ENCODE data around the gene ATP1B2. TPM values are rescaled to one million over a fixed set of nuclear protein-coding genes. Genes with fewer than 3 reads are reported as not detected.

ATP1B2 gene
- total RNA-seq, 1 donor: not detected

DNA sequence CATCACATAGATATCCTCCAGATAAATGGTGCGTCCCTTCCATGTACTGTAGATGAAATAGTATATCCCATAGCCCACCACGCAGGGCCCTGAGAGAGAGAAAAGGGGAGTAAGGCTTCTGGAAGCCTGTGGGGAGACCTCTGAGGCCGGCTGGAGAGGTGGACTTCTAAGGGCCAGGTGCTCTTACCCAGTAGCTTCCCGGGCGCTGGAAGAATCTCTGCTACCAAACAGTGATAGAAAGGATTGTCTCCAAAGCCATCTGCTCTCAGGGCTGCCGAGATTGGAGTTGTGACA lies 23.8 kb upstream of the ATP1B2 start:
- H3K4me3 ChIP-seq (ENCODE audit: low read depth, low read length): peak overlapping the region; percentile 62
- TF ChIP-seq, protein P1, sequence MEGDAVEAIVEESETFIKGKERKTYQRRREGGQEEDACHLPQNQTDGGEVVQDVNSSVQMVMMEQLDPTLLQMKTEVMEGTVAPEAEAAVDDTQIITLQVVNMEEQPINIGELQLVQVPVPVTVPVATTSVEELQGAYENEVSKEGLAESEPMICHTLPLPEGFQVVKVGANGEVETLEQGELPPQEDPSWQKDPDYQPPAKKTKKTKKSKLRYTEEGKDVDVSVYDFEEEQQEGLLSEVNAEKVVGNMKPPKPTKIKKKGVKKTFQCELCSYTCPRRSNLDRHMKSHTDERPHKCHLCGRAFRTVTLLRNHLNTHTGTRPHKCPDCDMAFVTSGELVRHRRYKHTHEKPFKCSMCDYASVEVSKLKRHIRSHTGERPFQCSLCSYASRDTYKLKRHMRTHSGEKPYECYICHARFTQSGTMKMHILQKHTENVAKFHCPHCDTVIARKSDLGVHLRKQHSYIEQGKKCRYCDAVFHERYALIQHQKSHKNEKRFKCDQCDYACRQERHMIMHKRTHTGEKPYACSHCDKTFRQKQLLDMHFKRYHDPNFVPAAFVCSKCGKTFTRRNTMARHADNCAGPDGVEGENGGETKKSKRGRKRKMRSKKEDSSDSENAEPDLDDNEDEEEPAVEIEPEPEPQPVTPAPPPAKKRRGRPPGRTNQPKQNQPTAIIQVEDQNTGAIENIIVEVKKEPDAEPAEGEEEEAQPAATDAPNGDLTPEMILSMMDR (IDR thresholded peaks at IDR 0.05; ENCODE audit: insufficient read depth, low read depth, low read length): no peak
- DNase-seq (ENCODE audit: low read depth): no peak

- TF ChIP-seq, protein P1 (IDR thresholded peaks at IDR 0.05; ENCODE audit: insufficient read depth, low read depth, low read length): no peak
- DNase-seq (ENCODE audit: low read depth): peak; percentile 97
- peak within 1 kb of the TSS; percentile 62 for H3K4me3 ChIP-seq (ENCODE audit: low read depth, low read length)
These were observed 23.2 kb upstream of the ATP1B2 start, which contains the start of gene SAT2 for GRCh38 chr17:7627250-7628121. TSS of gene SAT2 (minus strand) at chr17:7627821. CDS start at chr17:7627635, 186 bp downstream.

DNA sequence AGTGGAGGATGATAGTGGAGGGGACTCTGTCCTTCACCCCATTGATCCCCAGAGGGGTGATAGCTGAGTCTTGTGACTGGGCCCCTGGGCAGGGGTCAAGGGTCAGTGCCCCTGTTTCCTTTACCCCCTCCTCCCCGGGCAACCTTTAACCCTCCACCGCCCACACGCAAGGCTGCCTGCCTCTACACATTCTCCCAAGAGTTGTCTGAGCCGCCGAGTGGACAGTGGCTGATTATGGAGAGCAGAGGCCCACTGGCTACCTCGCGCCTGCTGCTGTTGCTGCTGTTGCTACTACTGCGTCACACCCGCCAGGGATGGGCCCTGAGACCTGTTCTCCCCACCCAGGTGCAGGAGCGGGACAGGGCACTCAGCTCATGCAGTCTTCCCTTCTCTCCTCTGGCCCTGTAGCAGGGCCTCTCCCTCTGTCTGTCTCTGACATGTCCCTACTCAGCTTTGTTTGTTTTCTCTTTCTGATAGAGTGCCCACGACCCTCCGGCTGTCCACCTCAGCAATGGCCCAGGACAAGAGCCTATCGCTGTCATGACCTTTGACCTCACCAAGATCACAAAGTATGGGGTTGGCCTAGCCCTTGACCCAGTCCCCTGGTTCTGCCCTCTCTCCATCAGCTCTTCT lies 20.7 kb upstream of the ATP1B2 start, which contains the start of gene SHBG:
Gene SHBG (plus strand): TSS at position 197 of the 633 bp plus-strand sequence. CDS start 38 bp downstream, at position 235.
- no peak for DNase-seq (ENCODE audit: low read depth)
- no peak within 1 kb of the TSS for H3K4me3 ChIP-seq (ENCODE audit: low read depth, low read length)

DNA sequence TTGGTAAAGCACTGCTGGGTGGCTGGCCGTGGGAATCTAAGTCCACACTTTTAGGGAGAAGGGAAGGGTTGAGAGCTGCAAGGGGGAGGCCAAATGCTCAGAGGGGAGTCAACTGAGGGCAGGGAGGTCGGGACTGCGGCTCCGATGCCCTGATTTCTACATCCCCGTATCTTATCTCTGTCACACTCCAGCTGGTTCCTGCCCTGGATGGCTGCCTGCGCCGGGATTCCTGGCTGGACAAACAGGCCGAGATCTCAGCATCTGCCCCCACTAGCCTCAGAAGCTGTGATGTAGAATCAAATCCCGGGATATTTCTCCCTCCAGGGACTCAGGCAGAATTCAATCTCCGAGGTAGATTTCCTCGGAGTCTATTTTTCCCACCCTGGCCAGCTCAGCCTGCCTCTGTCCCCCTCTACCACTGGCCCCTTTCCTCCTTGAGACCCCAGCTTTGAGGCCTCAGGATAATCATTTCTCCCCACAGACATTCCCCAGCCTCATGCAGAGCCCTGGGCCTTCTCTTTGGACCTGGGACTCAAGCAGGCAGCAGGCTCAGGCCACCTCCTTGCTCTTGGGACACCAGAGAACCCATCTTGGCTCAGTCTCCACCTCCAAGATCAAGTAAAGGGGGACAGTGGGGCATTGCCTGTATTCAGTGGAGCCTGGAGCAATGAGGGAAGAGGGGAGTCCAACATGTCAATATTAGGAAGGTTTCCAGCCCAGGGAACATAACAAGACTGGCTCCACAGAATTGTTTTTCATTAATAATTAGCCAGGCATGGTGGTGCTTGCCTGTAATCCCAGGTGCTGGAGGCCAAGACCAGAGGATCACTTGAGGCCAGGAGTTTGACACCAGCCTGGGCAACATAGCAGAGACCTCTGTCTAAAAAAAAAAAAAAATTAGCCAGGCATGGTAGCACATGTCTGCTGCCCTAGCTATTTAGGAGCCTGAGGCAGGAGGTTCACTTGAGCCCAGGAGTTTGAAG lies 19.0 kb upstream of the ATP1B2 start:
- TF ChIP-seq, protein P1 (IDR thresholded peaks at IDR 0.05; ENCODE audit: insufficient read depth, low read depth, low read length): no peak
- no peak for DNase-seq (ENCODE audit: low read depth)
- no peak overlapping the region for H3K4me3 ChIP-seq (ENCODE audit: low read depth, low read length)

More for the DNA sequence above, 20.7 kb upstream of the ATP1B2 start, which contains the start of gene SHBG:
- TF ChIP-seq, protein P1 (IDR thresholded peaks at IDR 0.05; ENCODE audit: insufficient read depth, low read depth, low read length): no peak

DNA sequence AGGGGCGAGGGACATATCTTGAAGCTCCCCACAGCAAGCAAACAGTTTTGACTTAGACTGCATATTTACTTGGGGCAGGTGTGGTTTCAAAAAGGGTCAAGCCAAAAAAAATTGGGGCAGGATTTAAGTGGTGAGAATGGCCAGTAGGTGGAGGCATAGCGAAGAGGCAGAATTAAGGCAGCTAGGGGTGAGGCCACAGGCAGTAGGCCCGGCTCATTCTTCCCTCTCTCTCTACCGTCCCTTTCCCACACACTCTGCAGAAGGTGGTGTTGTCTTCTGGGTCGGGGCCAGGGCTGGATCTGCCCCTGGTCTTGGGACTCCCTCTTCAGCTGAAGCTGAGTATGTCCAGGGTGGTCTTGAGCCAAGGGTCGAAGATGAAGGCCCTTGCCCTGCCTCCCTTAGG lies 18.2 kb upstream of the ATP1B2 start:
- no peak overlapping the region for H3K4me3 ChIP-seq (ENCODE audit: low read depth, low read length)
- TF ChIP-seq, protein P1 (IDR thresholded peaks at IDR 0.05; ENCODE audit: insufficient read depth, low read depth, low read length): peak; percentile 65
- peak; percentile 52 for DNase-seq (ENCODE audit: low read depth)

DNA sequence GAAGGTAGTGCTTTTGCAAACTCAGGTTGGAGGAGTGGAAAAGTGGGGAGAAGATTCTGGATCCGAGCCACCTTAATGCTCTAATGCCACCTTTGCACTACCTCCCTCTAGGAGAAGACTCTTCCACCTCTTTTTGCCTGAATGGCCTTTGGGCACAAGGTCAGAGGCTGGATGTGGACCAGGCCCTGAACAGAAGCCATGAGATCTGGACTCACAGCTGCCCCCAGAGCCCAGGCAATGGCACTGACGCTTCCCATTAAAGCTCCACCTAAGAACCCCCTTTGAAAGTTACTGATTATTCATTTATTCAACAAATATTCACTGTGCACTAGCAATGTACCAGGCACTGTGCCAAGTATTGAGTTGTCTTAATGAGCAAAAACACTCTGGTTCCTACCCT lies 17.6 kb upstream of the ATP1B2 start:
- no peak overlapping the region for H3K4me3 ChIP-seq (ENCODE audit: low read depth, low read length)
- TF ChIP-seq, protein P1 (IDR thresholded peaks at IDR 0.05; ENCODE audit: insufficient read depth, low read depth, low read length): no peak
- DNase-seq (ENCODE audit: low read depth): no peak

Data from fibroblast of villous mesenchyme (primary cell).